NCI-H146 treated with DMSO at 0.1 percent for 48 hours (cell line): ENCODE results near the gene HIGD1A.

ENCODE experiments used
- DNase-seq: peaks from one replicate; lab custom pipeline; 2025; ENCODE audit not compliant: unreplicated experiment; lab: John Stamatoyannopoulos, UW

Gene HIGD1A

GRCh38 chr3:42801784-42802183 lies 2.5 kb downstream of the HIGD1A start:
- DNase-seq: no peak

DNA sequence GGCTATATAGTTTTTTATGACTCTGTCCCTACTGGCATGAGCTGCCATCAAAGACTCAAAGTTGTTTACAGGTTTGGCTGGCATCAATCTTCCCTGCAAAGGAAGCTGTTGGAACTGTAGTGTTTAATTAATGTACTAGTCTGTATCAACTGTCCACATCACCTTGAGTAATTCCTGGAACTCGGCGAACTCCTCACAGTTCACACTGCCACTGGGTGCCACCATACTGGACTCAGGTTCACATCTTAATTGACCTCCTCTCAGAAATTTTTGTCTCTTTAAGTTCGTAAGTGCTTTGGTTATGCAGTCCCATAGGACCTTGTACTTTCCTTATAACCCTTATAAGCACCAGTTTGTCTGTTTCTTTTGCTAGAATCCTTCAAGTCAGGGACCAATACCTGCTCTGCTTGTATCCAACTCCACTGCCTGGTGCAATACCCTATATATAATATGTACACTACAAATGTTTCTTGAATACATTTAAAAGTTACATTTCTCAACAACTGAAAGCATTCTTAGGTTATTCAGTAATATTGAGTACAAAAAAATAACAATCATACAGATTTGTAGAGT lies 3.2 kb downstream of the HIGD1A start:
- DNase-seq: no peak

DNA sequence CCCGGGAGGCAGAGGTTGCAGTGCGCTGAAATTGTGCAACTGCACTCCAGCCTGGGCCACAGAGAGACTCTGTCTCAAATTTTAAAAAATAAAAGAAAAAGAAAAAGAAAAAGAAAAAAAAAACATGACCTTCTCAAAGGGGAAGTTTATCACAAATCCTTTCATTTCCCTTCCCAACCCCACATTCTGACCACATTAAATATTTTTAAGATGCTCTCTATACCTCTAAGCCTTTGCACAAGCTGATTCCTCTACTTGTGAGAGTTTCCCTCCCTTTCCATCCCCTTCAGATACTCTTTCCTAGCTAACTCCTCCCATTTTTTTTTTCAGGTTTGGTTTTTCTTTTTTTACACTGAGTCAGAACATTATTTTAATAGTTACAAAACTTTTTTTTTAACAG lies 4.0 kb downstream of the HIGD1A start:
- DNase-seq: no peak

DNA sequence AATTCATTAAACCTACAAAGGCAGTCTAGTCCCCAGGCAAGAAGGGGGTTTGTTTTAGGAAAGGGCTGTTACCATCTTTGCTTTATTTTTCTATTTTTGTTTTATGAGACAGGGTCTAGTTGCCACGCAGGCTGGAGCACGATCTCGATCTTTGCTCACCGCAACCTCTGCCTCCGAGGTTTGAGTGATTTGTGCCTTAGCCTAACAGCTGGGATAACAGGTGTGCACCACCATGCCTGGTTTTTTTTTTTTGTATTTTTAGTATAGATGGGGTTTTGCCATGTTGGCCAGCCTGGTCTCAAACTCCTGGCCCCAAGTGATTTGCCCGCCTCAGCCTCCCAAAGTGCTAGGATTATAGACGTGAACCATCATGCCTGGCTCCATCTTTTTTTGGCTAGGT lies 4.9 kb downstream of the HIGD1A start:
- no peak for DNase-seq

- no peak for DNase-seq
Measured at GRCh38 chr3:42796332-42796885, 7.9 kb downstream of the HIGD1A start.

GRCh38 chr3:42795621-42796181 lies 8.6 kb downstream of the HIGD1A start:
- DNase-seq: no peak

DNA sequence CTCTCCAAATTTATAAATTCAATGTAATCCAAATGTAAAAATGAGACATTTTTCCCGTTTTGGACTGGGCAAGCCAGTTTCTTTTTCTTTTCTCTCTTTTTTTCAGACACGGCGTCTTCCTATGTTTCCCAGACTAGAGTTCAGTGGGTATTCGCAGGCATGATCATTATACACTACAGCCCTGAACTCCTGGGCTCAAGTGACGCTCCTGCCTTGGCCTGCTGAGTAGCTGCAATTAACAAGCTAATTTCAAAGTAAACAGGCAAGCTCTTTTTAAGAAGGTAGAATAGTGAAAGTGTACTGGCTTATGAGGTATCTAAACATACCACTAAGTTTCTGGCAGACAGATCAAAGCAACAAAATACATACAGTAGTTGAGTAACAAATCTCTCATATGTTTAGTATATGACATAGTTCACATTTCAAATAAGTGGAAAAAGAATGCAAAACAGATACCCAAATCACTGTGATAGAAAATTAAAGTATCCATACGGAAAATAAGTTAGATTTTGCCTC lies 13.5 kb downstream of the HIGD1A start:
- DNase-seq: no peak

DNA sequence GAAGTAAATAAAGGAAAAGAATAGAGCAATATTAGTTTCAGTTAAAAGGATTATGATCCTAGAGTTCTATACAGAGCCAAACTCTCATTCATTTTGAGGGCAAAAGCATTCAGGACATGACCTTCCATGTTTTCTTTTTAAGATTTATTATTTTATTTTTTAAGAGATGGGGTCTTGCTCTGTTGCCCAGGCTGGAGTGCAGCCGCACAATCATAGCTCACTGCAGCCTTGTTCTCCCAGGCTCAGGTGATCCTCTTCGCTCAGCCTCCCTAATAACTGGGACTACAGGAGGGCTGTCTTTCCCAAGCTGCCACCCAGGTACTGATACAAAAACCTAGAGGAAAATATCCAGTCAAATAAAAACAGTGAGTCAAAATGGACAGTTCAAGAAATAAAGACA lies 17.7 kb downstream of the HIGD1A start:
- no peak for DNase-seq

DNA sequence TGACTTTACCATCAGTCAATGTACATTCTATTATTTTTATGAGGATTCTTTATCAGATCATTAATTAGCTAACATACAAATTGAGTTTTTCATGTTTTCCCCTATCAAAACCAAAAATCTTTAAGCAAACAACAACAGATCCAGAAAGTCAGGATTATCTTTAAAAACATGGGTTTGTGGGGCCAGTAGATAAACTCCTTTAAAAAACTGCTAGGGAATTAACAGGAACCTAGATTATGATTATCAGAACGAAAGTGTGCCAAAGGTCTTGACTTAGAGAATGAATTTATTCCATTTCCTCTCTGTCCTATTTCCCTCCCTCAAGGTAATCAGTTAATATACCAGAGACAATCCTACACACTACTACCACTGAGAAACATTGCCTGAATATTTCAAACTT lies 18.1 kb downstream of the HIGD1A start:
- DNase-seq: no peak

DNA sequence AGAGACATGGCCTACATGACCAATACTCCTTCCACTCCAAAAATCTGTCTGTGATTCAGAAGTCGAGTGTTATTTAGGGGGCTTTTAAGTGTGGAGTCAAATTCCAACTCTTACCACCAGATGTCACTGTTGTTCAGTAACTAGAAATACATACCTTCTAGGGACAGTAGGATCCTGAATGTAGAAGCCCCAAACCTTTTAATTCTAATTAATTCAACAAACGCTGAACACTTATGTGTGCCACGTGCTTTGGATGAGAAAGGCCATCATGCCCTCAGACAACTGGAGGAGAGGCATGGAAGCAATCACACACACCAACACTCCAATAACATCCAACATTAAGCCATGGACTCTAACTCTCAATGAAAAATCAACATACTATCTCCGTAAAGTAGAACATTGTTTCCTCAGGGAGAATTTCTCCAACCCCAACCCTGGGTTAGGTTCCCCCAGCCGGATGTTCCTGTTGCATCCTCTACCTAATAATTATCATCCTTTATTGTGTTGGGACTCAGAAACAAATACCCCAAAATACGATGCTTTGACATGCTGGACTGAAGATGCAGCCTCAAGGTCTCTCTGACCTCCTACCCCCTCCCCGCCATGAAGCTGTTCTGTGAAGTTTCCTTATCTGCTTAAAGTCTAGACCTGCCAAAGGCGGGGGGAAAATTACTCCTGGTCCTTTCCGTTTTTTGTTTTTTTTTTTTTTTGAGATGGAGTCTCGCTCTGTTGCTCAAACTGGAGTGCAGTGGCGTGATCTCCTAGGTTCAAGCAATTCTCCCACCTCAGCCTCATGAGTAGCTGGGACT lies 23.2 kb downstream of the HIGD1A start:
- DNase-seq: peak; percentile 1

DNA sequence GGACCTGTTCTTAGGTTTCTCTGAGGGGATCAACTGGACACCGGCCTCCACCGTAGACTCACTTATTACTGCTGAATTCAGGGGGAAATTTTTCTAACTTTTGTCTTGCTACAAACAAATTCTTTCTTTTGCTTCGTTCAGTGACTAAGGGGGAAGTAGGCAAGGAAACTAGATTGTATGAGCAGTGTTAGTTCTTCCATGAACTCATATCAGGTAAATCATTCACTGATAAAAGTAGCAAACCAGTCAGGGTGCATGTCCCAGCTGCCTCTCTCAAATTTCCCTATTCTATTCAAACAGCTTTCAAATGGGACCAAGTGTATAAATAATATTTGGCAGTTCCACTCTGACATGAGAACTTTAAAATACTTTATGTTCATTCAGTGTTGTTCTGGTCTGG lies 23.9 kb downstream of the HIGD1A start:
- no peak for DNase-seq

- no peak for DNase-seq
Measured at GRCh38 chr3:42778644-42779043, 25.6 kb downstream of the HIGD1A start.

- DNase-seq: no peak
Measured at GRCh38 chr3:42773409-42773751, 30.9 kb downstream of the HIGD1A start.

GRCh38 chr3:42772670-42773408 lies 31.5 kb downstream of the HIGD1A start, which contains the start of gene CCDC13:
Gene CCDC13, minus strand, starts transcription at chr3:42773253. Its CDS starts 14,908 bp downstream, at chr3:42758345.
- DNase-seq: peak; percentile 54

GRCh38 chr3:42771271-42771670 lies 33.0 kb downstream of the HIGD1A start:
- no peak for DNase-seq

GRCh38 chr3:42769477-42770131 lies 34.7 kb downstream of the HIGD1A start:
- no peak for DNase-seq

DNA sequence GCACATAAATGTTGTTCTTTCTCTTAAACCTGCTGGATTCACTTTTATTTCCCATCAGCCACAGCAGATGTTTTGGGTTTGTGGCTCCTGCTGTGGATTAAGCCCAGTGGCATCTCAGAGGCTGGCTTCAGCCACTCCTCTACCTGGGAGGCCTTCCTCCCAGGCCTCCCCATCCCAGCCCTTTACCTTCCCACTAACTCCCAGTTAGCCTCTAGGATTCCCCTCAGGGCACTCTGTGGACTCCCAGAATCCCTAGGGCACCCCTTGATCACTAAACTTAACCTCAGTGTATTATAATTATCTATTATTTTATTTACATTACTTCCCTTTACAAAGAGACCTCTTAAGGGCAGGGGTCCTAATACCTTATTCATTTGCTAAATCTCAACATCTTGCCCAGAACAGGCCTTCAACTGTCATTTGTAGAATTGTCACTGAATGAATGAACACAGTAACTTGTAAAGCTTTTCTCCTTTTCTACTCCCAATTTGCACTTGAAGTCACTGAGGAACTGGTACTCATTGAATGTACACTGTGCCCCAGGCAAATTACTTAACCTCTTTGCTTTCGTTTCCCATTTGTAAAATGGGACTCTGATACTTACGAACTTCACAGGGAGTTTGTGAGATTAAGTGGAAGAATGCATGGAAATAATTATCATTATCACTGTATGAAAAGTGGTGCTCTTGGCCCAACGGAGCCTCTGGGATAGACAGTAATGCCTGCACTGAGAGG lies 39.6 kb downstream of the HIGD1A start:
- no peak for DNase-seq

- no peak for DNase-seq
Measured at GRCh38 chr3:42764115-42764514, 40.2 kb downstream of the HIGD1A start.

DNA sequence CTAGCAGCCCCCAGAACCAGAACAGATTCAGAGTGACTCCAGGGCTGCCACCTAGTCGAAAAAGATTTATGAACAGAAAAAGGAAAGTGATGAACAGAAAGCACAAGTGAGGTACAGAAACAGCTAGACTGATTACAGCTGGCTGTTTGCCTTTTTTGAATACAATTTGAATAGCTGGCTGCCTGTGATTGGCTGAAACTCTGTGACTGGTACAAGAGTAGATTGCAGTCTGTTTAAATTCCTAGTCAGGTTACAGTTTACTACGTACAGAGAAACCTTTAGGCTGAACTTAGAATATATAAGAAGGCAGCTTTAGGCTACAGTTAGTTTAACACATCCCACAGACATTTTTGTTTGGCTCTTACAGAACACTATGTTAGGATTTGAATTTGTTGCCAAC lies 41.3 kb downstream of the HIGD1A start:
- no peak for DNase-seq
